ENCODE results near the gene MMP21.

MMP21 gene

GRCh38 chr10:125820701-125821100, 45.1 kb upstream of the MMP21 start:
- no peak overlapping the region for H3K4me3 ChIP-seq (ENCODE audit: low read length)
- peaks cover 55% of the 10 kb centered on the region for H3K79me2 ChIP-seq (ENCODE audit: low read length)
- no peak overlapping the region for H3K27ac ChIP-seq (ENCODE audit: low read length)
- H2AFZ ChIP-seq (ENCODE audit: low read depth, low read length) = no peak overlapping the region
- H3K27me3 ChIP-seq (ENCODE audit: low read depth, low read length) = no peaks in the 10 kb centered on the region
- H4K20me1 ChIP-seq (ENCODE audit: insufficient read depth, low read length) = 0 out of 2 replicates have a peak, but pooled peaks cover 6% of the 10 kb centered on the region
- peaks cover 5% of the 10 kb centered on the region for H3K36me3 ChIP-seq (replicated peaks; ENCODE audit: low read depth, low read length)
- no peaks in the 10 kb centered on the region for H3K9me3 ChIP-seq (ENCODE audit: insufficient read depth, low read length)
- TF ChIP-seq CTCF (IDR thresholded peaks at IDR 0.05; ENCODE audit: low read depth, low read length) (no peak), EZH2phosphoT487 (IDR thresholded peaks at IDR 0.05; ENCODE audit: low read depth) (no peak)
- H3K4me1 ChIP-seq (ENCODE audit: low read length) = peaks cover 17% of the 10 kb centered on the region
- no peak overlapping the region for H3K4me2 ChIP-seq (ENCODE audit: low read length)
- H3K9ac ChIP-seq (ENCODE audit: low read length) = no peak overlapping the region

GRCh38 chr10:125817337-125817946, 41.8 kb upstream of the MMP21 start:
- H2AFZ ChIP-seq (ENCODE audit: low read depth, low read length) = no peak overlapping the region
- no peak overlapping the region for H3K4me3 ChIP-seq (ENCODE audit: low read length)
- peaks cover 9% of the 10 kb centered on the region; the same call in 1 of the 2 replicates for H3K4me1 ChIP-seq (ENCODE audit: low read length)
- H3K36me3 ChIP-seq (replicated peaks; ENCODE audit: low read depth, low read length) = peaks cover 3% of the 10 kb centered on the region
- no peaks in the 10 kb centered on the region for H3K9me3 ChIP-seq (ENCODE audit: insufficient read depth, low read length)
- H4K20me1 ChIP-seq (ENCODE audit: insufficient read depth, low read length) = no peaks in the 10 kb centered on the region
- H3K9ac ChIP-seq (ENCODE audit: low read length) = no peak overlapping the region
- no peak overlapping the region for H3K4me2 ChIP-seq (ENCODE audit: low read length)
- no peak for TF ChIP-seq CTCF (IDR thresholded peaks at IDR 0.05; ENCODE audit: low read depth, low read length)
- TF ChIP-seq EZH2phosphoT487 (IDR thresholded peaks at IDR 0.05; ENCODE audit: low read depth) = no peak
- no peak overlapping the region for H3K27ac ChIP-seq (ENCODE audit: low read length)
- peaks cover 22% of the 10 kb centered on the region for H3K79me2 ChIP-seq (ENCODE audit: low read length)
- H3K27me3 ChIP-seq (ENCODE audit: low read depth, low read length) = no peaks in the 10 kb centered on the region

- H3K4me1 ChIP-seq (ENCODE audit: low read length) = peaks cover 3% of the 10 kb centered on the region; the same call in 1 of the 2 replicates
- H3K4me2 ChIP-seq (ENCODE audit: low read length) = no peak overlapping the region
- no peak overlapping the region for H3K4me3 ChIP-seq (ENCODE audit: low read length)
- no peaks in the 10 kb centered on the region for H3K27me3 ChIP-seq (ENCODE audit: low read depth, low read length)
- H2AFZ ChIP-seq (ENCODE audit: low read depth, low read length) = no peak overlapping the region
- peaks cover 13% of the 10 kb centered on the region for H3K79me2 ChIP-seq (ENCODE audit: low read length)
- TF ChIP-seq CTCF (IDR thresholded peaks at IDR 0.05; ENCODE audit: low read depth, low read length) (no peak), EZH2phosphoT487 (IDR thresholded peaks at IDR 0.05; ENCODE audit: low read depth) (no peak)
- peaks cover 3% of the 10 kb centered on the region for H3K36me3 ChIP-seq (replicated peaks; ENCODE audit: low read depth, low read length)
- H3K9ac ChIP-seq (ENCODE audit: low read length) = no peak overlapping the region
- H3K27ac ChIP-seq (ENCODE audit: low read length) = no peak overlapping the region
- no peaks in the 10 kb centered on the region for H3K9me3 ChIP-seq (ENCODE audit: insufficient read depth, low read length)
- no peaks in the 10 kb centered on the region for H4K20me1 ChIP-seq (ENCODE audit: insufficient read depth, low read length)
Measured at GRCh38 chr10:125816548-125816947, 40.9 kb upstream of the MMP21 start.

- Histone ChIP-seq H3K79me2 (ENCODE audit: low read length) (peaks cover 5% of the 10 kb centered on the region), H3K4me1 (ENCODE audit: low read length) (no peaks in the 10 kb centered on the region; the same call in 1 of the 2 replicates), H3K27ac (ENCODE audit: low read length) (no peak overlapping the region), H4K20me1 (ENCODE audit: insufficient read depth, low read length) (no peaks in the 10 kb centered on the region), H2AFZ (ENCODE audit: low read depth, low read length) (no peak overlapping the region), H3K4me2 (ENCODE audit: low read length) (no peak overlapping the region), H3K36me3 (replicated peaks; ENCODE audit: low read depth, low read length) (peaks cover 6% of the 10 kb centered on the region), H3K9me3 (ENCODE audit: insufficient read depth, low read length) (no peaks in the 10 kb centered on the region), H3K27me3 (ENCODE audit: low read depth, low read length) (no peaks in the 10 kb centered on the region), H3K4me3 (ENCODE audit: low read length) (no peak overlapping the region), H3K9ac (ENCODE audit: low read length) (no peak overlapping the region)
- TF ChIP-seq EZH2phosphoT487 (IDR thresholded peaks at IDR 0.05; ENCODE audit: low read depth) (no peak), CTCF (IDR thresholded peaks at IDR 0.05; ENCODE audit: low read depth, low read length) (no peak)
Measured at GRCh38 chr10:125815764-125816163, 40.1 kb upstream of the MMP21 start.

All from OCI-LY3 (cell line).